Measurements from ENCODE around the gene BLNK. TPM values are rescaled to one million over a fixed set of nuclear protein-coding genes. Genes with fewer than 3 reads are reported as not detected.

Gene BLNK
- total RNA-seq, 1 donor from 2014 or later = not detected

DNA sequence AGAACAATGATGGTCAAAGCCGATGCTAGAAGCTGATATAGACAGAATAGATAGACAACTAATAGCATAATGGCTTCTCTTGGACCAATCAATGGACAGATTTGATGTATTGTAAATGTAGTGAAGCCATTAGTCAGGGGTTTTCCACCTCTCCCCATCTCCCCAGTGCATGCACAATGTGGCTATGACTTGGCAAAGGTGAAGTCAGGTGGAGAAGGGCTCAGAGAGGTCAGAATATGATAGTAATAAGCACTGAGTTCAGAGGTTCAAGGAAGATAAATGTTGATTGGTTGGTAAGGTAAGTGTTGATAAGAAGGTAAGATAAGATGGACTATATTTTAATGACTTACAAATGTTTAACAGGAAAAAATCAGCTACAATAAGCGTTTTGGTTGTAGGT, 28.5 kb downstream of the BLNK start:
- Mint-ChIP-seq H3K27me3 (ENCODE audit: low read depth, unreplicated experiment) (peaks cover 2% of the 10 kb centered on the region), H3K4me3 (ENCODE audit: unreplicated experiment) (no peak overlapping the region), H3K9me3 (ENCODE audit: unreplicated experiment) (peaks cover 3% of the 10 kb centered on the region), H3K36me3 (ENCODE audit: low read depth, unreplicated experiment) (no peaks in the 10 kb centered on the region), H3K4me1 (ENCODE audit: low read depth, unreplicated experiment) (no peaks in the 10 kb centered on the region), H3K27ac (ENCODE audit: unreplicated experiment) (no peak overlapping the region)
- Histone ChIP-seq H3K4me3 (ENCODE audit: insufficient read depth, low read depth, low read length) (no peak overlapping the region), H3K27ac (ENCODE audit: low read depth, low read length) (no peak overlapping the region), H3K9me3 (ENCODE audit: insufficient read depth, low read depth, low read length) (no peaks in the 10 kb centered on the region), H4K20me1 (ENCODE audit: insufficient read depth, low read length) (no peaks in the 10 kb centered on the region), H3K79me2 (ENCODE audit: insufficient read depth, low read length) (no peaks in the 10 kb centered on the region), H3K9ac (ENCODE audit: low read length) (no peak overlapping the region), H3K4me1 (ENCODE audit: insufficient read depth, low read length) (no peaks in the 10 kb centered on the region), H3K4me2 (ENCODE audit: low read length) (no peak overlapping the region), H3K36me3 (ENCODE audit: insufficient read depth, low read length) (no peaks in the 10 kb centered on the region), H3K27me3 (ENCODE audit: insufficient read depth, low read length) (no peaks in the 10 kb centered on the region), H2AFZ (ENCODE audit: low read depth, low read length) (no peak overlapping the region)
- DNase-seq (ENCODE audit: low read depth) = no peak
- FAIRE-seq = no peak
- TF ChIP-seq, protein P1, sequence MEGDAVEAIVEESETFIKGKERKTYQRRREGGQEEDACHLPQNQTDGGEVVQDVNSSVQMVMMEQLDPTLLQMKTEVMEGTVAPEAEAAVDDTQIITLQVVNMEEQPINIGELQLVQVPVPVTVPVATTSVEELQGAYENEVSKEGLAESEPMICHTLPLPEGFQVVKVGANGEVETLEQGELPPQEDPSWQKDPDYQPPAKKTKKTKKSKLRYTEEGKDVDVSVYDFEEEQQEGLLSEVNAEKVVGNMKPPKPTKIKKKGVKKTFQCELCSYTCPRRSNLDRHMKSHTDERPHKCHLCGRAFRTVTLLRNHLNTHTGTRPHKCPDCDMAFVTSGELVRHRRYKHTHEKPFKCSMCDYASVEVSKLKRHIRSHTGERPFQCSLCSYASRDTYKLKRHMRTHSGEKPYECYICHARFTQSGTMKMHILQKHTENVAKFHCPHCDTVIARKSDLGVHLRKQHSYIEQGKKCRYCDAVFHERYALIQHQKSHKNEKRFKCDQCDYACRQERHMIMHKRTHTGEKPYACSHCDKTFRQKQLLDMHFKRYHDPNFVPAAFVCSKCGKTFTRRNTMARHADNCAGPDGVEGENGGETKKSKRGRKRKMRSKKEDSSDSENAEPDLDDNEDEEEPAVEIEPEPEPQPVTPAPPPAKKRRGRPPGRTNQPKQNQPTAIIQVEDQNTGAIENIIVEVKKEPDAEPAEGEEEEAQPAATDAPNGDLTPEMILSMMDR (IDR thresholded peaks at IDR 0.05; ENCODE audit: insufficient read depth, low read depth, low read length) = no peak
- no peak for TF ChIP-seq EZH2 (IDR thresholded peaks at IDR 0.05; ENCODE audit: insufficient read depth, low read length)

DNA sequence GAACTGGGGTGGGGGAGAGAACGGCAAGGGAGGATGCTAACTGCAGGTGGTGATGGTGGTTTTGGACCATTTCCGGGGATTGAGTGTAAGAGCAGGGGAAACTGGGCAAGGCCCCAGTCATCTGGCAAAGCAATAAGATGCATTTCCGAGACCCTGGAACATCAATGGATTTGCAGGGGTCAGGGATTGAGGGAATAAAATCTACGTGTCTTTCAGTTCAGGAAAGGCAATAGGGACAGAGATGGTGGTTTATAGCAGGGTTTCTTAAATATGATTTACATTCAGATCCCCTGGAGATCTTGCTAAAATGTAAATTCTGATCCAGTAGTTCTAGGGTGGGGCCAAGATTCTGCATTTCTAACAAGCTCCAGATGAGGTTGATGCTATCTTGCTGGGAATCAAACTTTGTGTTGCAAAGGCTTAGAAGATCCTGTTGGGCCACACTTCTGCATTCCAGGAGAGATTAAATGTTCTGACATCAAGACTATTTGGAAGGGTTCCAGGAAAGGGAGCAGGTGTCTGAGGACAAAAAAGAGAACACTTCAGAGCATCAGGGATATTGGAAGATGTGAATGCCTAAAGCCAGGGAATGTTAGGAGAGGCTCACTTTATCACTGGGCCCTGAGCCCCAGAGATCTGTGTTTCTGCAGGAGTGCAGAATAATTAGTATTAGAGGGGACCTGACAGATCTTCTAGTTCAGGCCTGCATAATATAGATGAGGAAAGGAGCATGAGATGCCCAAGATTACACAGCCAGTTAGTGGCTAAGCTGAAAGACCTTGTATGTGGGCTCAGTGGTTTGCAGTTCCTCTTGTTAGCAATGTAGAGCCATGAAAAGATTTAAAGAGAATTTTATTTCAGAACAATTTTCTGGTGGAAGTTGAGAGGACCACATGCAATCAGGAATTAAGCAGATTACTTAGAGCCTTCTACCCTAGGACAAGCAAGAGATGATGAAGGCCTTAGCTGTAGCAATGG, 32.4 kb downstream of the BLNK start:
- Mint-ChIP-seq H3K27me3 (ENCODE audit: low read depth, unreplicated experiment) (peaks cover 19% of the 10 kb centered on the region), H3K27ac (ENCODE audit: unreplicated experiment) (no peak overlapping the region), H3K4me3 (ENCODE audit: unreplicated experiment) (no peak overlapping the region), H3K4me1 (ENCODE audit: low read depth, unreplicated experiment) (no peaks in the 10 kb centered on the region), H3K36me3 (ENCODE audit: low read depth, unreplicated experiment) (no peaks in the 10 kb centered on the region), H3K9me3 (ENCODE audit: unreplicated experiment) (no peaks in the 10 kb centered on the region)
- Histone ChIP-seq H3K9me3 (ENCODE audit: insufficient read depth, low read depth, low read length) (no peaks in the 10 kb centered on the region), H3K27ac (ENCODE audit: low read depth, low read length) (no peak overlapping the region), H3K4me3 (ENCODE audit: insufficient read depth, low read depth, low read length) (no peak overlapping the region), H2AFZ (ENCODE audit: low read depth, low read length) (no peak overlapping the region), H4K20me1 (ENCODE audit: insufficient read depth, low read length) (no peaks in the 10 kb centered on the region), H3K4me2 (ENCODE audit: low read length) (no peak overlapping the region), H3K9ac (ENCODE audit: low read length) (no peak overlapping the region), H3K79me2 (ENCODE audit: insufficient read depth, low read length) (no peaks in the 10 kb centered on the region), H3K4me1 (ENCODE audit: insufficient read depth, low read length) (no peaks in the 10 kb centered on the region), H3K36me3 (ENCODE audit: insufficient read depth, low read length) (no peaks in the 10 kb centered on the region), H3K27me3 (ENCODE audit: insufficient read depth, low read length) (peaks cover 2% of the 10 kb centered on the region)
- no peak for TF ChIP-seq EZH2 (IDR thresholded peaks at IDR 0.05; ENCODE audit: insufficient read depth, low read length)
- TF ChIP-seq, protein P1 (IDR thresholded peaks at IDR 0.05; ENCODE audit: insufficient read depth, low read depth, low read length) = no peak
- DNase-seq (ENCODE audit: low read depth) = no peak
- no peak for FAIRE-seq

DNA sequence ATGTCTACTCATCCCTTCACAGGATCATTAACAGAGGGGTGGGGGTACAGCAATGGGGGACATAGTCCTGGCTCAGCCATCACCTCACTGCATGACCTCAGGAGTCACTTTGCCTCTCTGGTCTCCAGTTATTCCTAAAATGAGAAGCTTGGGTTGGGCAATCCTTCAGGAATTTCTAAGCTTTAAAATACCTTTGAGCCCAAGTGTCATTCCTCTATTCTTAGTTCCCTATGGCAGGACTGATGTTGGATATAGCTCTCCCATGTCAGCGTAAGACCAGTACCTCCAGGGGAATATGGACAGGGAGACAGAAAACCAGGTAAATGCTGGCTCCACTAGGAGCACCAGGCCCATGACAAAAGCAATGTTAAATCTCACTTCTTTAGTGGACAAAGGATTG, 34.5 kb downstream of the BLNK start:
- FAIRE-seq = no peak

More for the DNA sequence above, 34.5 kb downstream of the BLNK start:
- no peak overlapping the region for H3K4me2 ChIP-seq (ENCODE audit: low read length)
- no peak for TF ChIP-seq EZH2 (IDR thresholded peaks at IDR 0.05; ENCODE audit: insufficient read depth, low read length)
- TF ChIP-seq, protein P1 (IDR thresholded peaks at IDR 0.05; ENCODE audit: insufficient read depth, low read depth, low read length) = no peak
- H3K4me3 ChIP-seq (ENCODE audit: insufficient read depth, low read depth, low read length) = no peak overlapping the region
- no peaks in the 10 kb centered on the region for H3K9me3 ChIP-seq (ENCODE audit: insufficient read depth, low read depth, low read length)
- H3K4me1 ChIP-seq (ENCODE audit: insufficient read depth, low read length) = no peaks in the 10 kb centered on the region
- Mint-ChIP-seq H3K4me1 (ENCODE audit: low read depth, unreplicated experiment) (no peaks in the 10 kb centered on the region), H3K27me3 (ENCODE audit: low read depth, unreplicated experiment) (peaks cover 19% of the 10 kb centered on the region), H3K36me3 (ENCODE audit: low read depth, unreplicated experiment) (no peaks in the 10 kb centered on the region), H3K4me3 (ENCODE audit: unreplicated experiment) (no peak overlapping the region), H3K9me3 (ENCODE audit: unreplicated experiment) (no peaks in the 10 kb centered on the region), H3K27ac (ENCODE audit: unreplicated experiment) (no peak overlapping the region)
- H3K27ac ChIP-seq (ENCODE audit: low read depth, low read length) = no peak overlapping the region
- H3K9ac ChIP-seq (ENCODE audit: low read length) = no peak overlapping the region
- H3K36me3 ChIP-seq (ENCODE audit: insufficient read depth, low read length) = no peaks in the 10 kb centered on the region
- H4K20me1 ChIP-seq (ENCODE audit: insufficient read depth, low read length) = no peaks in the 10 kb centered on the region
- H3K27me3 ChIP-seq (ENCODE audit: insufficient read depth, low read length) = peaks cover 2% of the 10 kb centered on the region
- no peaks in the 10 kb centered on the region for H3K79me2 ChIP-seq (ENCODE audit: insufficient read depth, low read length)
- no peak for DNase-seq (ENCODE audit: low read depth)
- no peak overlapping the region for H2AFZ ChIP-seq (ENCODE audit: low read depth, low read length)

All from astrocyte (in vitro differentiated cells and primary cell).